ENCODE measurements around the gene FXR1. TPM values are rescaled to one million over a fixed set of nuclear protein-coding genes. Genes with fewer than 3 reads are reported as not detected.
"Not testable (repeated sequence)": the region's sequence is repeated elsewhere in the genome, so short reads cannot be mapped to it uniquely, and the experiment has no call there.

Gene FXR1
- total and polyA plus RNA-seq, 9 donors, result 414 to 575 (median 492) TPM

DNA sequence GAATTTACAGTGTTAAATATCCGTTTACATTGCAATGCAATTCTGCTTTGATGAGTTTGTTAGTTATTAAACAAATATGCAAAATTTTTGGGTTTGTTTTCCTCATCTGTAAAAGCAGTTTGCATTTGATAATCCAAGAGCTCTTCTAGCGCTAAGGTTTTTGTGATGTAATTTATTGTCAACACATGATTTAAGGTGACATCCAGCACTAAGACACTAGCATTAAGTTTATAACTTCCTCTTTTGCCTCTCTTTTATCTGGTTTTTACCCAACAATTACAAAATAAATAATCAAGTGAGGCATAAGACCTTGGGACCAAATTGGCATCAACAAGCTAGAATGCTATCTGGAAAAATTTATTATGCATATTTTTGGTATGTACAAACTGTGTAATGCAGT lies 78.0 kb downstream of the FXR1 start:
- H3K27me3 ChIP-seq (ENCODE audit: control insufficient read depth, insufficient read depth, low read length), result no peaks in the 10 kb centered on the region
- peaks cover 4% of the 10 kb centered on the region for H3K36me3 ChIP-seq (ENCODE audit: control insufficient read depth, insufficient read depth, low read length)
- no peaks in the 10 kb centered on the region for H3K9me3 ChIP-seq (replicated peaks; ENCODE audit: control insufficient read depth, low read depth, low read length)
- peak overlapping the region; percentile 91 for H3K4me3 ChIP-seq (ENCODE audit: low read length)
- H3K4me1 ChIP-seq (ENCODE audit: control insufficient read depth, insufficient read depth, low read length), result peaks cover 4% of the 10 kb centered on the region
- WGBS (ENCODE audit: insufficient coverage), result no CpG with 5 or more reads among the region's 2 CpGs
- no peak for DNase-seq
- H3K27ac ChIP-seq (ENCODE audit: low read length), result no peak overlapping the region

DNA sequence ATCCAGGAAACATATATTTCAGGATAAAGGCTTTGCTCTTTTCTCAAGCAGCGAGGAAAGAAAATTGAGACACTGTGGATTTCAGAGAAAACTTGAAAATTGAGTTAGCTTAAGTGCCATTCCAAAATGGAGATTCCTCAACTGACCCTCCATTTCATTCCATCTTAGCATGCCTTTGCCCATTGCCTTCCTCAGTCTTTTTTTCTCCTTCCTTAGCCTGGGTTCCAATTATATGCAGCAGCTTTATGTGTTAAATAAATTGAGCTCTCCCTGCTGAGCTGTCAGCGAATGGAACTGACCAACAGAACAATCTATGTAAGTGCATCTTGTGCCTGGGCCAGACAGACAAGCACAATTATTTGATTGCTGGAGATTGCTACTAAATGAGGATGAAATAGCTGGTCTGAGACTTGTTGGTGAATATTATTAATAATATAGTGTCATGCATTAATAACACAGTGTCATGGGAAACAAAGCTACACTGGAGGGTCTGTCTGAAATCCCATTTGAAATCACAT lies 84.0 kb downstream of the FXR1 start:
- Histone ChIP-seq H3K27ac (ENCODE audit: low read length) (no peak overlapping the region), H3K36me3 (ENCODE audit: control insufficient read depth, insufficient read depth, low read length) (no peaks in the 10 kb centered on the region), H3K4me1 (ENCODE audit: control insufficient read depth, insufficient read depth, low read length) (no peaks in the 10 kb centered on the region), H3K9me3 (replicated peaks; ENCODE audit: control insufficient read depth, low read depth, low read length) (no peaks in the 10 kb centered on the region), H3K27me3 (ENCODE audit: control insufficient read depth, insufficient read depth, low read length) (no peaks in the 10 kb centered on the region), H3K4me3 (ENCODE audit: low read length) (no peak overlapping the region)
- 80% methylated on average over 1 of the region's 2 CpGs for WGBS (ENCODE audit: insufficient coverage)
- no peak for DNase-seq

DNA sequence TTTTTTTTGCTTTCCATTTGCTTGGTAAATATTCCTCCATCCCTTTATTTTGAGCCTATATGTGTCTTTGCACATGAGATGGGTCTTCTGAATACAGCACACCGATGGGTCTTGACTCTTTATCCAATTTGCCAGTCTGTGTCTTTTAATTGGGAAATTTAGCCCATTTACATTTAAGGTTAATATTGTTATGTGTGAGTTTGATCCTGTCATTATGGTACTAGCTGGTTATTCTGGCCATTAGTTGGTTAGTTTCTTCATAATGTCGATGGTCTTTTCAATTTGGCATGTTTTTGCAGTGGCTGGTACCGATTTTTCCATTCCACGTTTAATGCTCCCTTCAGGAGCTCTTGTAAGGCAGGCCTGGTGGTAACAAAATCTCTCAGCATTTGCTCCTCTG lies 89.9 kb downstream of the FXR1 start:
- H3K27ac ChIP-seq (ENCODE audit: low read length); H3K27me3 ChIP-seq (ENCODE audit: control insufficient read depth, insufficient read depth, low read length); H3K9me3 ChIP-seq (replicated peaks; ENCODE audit: control insufficient read depth, low read depth, low read length); H3K4me3 ChIP-seq (ENCODE audit: low read length); H3K4me1 ChIP-seq (ENCODE audit: control insufficient read depth, insufficient read depth, low read length); DNase-seq; H3K36me3 ChIP-seq (ENCODE audit: control insufficient read depth, insufficient read depth, low read length): not testable (repeated sequence)
- WGBS (ENCODE audit: insufficient coverage), result 71% methylated on average over 1 of the region's 4 CpGs

DNA sequence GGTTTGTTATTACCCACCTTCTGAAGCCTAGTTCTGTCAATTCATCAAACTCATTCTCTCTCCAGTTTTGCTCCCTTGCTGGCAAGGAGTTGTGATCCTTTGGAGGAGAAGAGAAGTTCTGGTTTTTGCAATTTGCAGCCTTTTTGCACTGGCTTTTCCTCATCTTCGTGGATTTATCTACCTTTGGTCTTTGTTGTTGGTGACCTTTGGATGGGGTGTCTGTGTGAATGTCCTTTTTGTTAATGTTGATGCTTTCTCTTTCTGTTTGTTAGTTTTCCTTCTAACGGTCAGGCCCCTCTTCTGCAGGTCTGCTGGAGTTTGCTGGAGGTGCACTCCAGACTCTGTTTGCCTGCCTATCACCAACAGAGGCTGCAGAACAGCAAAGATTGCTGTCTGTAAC lies 91.0 kb downstream of the FXR1 start:
- not testable (repeated sequence) for DNase-seq
- 50% methylated on average over 1 of the region's 2 CpGs for WGBS (ENCODE audit: insufficient coverage)

DNA sequence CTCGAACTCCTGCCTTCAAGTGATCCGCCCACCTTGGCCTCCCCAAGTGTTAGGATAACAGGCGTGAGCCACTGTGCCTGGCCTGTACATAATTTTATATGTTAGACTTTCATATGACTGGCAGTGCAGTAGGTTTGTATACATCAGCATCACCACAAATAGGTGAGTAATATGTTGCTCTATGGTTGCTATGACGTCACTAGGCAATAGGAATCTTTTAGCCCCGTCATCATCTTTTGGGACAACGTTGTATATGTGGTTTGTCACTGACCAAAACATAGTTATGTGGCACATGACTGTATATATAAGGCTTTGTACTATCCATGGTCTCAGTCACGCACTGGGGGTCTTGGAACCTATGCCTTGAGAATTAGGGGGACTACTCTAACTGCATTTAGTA lies 94.1 kb downstream of the FXR1 start:
- H3K4me1 ChIP-seq (ENCODE audit: control insufficient read depth, insufficient read depth, low read length), result no peaks in the 10 kb centered on the region
- 100% methylated on average over 1 of the region's 7 CpGs for WGBS (ENCODE audit: insufficient coverage)
- H3K36me3 ChIP-seq (ENCODE audit: control insufficient read depth, insufficient read depth, low read length), result no peaks in the 10 kb centered on the region
- no peak overlapping the region for H3K27ac ChIP-seq (ENCODE audit: low read length)
- no peaks in the 10 kb centered on the region for H3K27me3 ChIP-seq (ENCODE audit: control insufficient read depth, insufficient read depth, low read length)
- no peaks in the 10 kb centered on the region for H3K9me3 ChIP-seq (replicated peaks; ENCODE audit: control insufficient read depth, low read depth, low read length)
- H3K4me3 ChIP-seq (ENCODE audit: low read length), result no peak overlapping the region
- DNase-seq, result no peak

More for the DNA sequence above, 91.0 kb downstream of the FXR1 start:
- H3K27ac ChIP-seq (ENCODE audit: low read length); H3K36me3 ChIP-seq (ENCODE audit: control insufficient read depth, insufficient read depth, low read length); H3K4me1 ChIP-seq (ENCODE audit: control insufficient read depth, insufficient read depth, low read length); H3K9me3 ChIP-seq (replicated peaks; ENCODE audit: control insufficient read depth, low read depth, low read length); H3K27me3 ChIP-seq (ENCODE audit: control insufficient read depth, insufficient read depth, low read length); H3K4me3 ChIP-seq (ENCODE audit: low read length): not testable (repeated sequence)

DNA sequence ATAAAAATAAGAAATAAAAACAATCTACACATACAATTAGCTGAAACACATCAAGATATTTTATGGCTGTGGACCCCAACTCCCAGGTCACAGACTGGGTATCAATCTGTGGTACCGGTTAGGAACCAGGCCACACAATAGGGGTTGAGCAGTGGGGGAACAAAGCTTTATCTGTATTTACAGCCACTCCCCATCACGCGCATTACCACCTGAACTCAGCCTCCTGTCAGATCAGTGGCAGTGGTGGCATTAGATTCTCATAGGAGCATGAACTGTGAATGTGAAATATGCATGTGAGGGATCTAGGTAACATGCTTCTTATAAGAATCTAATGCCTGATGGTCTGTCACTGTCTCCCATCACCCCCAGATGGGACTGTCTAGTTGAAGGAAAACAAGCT lies 94.8 kb downstream of the FXR1 start:
- Histone ChIP-seq H3K4me3 (ENCODE audit: low read length) (no peak overlapping the region), H3K27me3 (ENCODE audit: control insufficient read depth, insufficient read depth, low read length) (no peaks in the 10 kb centered on the region), H3K4me1 (ENCODE audit: control insufficient read depth, insufficient read depth, low read length) (no peaks in the 10 kb centered on the region), H3K9me3 (replicated peaks; ENCODE audit: control insufficient read depth, low read depth, low read length) (no peaks in the 10 kb centered on the region), H3K27ac (ENCODE audit: low read length) (no peak overlapping the region), H3K36me3 (ENCODE audit: control insufficient read depth, insufficient read depth, low read length) (no peaks in the 10 kb centered on the region)
- no peak for DNase-seq
- WGBS (ENCODE audit: insufficient coverage), result no CpG with 5 or more reads among the region's 3 CpGs

DNA sequence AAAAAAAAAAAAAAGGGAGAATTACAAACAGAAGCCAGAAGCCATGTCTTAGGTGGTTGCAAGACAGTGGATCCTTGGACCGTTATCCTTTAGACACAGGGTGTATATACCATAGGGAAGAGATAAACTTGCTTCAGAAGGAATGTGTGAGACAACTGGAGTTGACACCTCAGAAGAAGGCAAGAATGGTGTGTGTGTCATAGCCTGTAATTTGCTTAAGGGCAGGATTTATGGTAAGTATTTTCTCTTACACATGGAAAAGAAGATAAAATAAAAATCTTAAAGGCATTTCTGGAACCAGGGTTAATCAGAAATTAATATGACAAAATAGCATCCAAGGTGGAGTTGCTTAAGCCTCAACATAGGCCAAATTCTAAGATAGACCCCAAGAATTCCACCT lies 96.3 kb downstream of the FXR1 start:
- H3K4me3 ChIP-seq (ENCODE audit: low read length), result no peak overlapping the region
- H3K4me1 ChIP-seq (ENCODE audit: control insufficient read depth, insufficient read depth, low read length), result no peaks in the 10 kb centered on the region
- no peak overlapping the region for H3K27ac ChIP-seq (ENCODE audit: low read length)
- no peak for DNase-seq
- H3K9me3 ChIP-seq (replicated peaks; ENCODE audit: control insufficient read depth, low read depth, low read length), result no peaks in the 10 kb centered on the region
- no peaks in the 10 kb centered on the region for H3K27me3 ChIP-seq (ENCODE audit: control insufficient read depth, insufficient read depth, low read length)
- no peaks in the 10 kb centered on the region for H3K36me3 ChIP-seq (ENCODE audit: control insufficient read depth, insufficient read depth, low read length)
- 63% methylated on average over 1 of the region's 1 CpG for WGBS (ENCODE audit: insufficient coverage)

DNA sequence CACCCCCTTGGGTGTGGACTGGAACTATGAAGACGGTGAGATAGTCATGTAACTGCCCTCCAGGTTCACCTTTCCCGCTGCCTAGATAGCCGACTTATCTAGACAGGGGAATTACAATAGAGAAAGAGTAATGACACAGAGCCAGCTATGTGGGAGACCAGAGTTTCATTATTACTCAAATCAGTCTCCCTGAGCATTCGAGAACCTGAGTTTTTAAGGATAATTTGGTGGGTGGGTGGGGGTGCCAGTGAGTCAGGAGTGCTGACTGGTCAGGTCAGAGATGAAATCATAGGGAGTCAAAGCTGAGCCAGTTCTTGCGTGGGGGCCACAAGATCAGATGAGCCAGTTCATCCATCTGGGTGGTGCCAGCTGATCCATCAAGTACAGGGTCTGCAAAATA lies 96.8 kb downstream of the FXR1 start:
- Histone ChIP-seq H3K36me3 (ENCODE audit: control insufficient read depth, insufficient read depth, low read length) (no peaks in the 10 kb centered on the region), H3K27me3 (ENCODE audit: control insufficient read depth, insufficient read depth, low read length) (no peaks in the 10 kb centered on the region), H3K27ac (ENCODE audit: low read length) (no peak overlapping the region), H3K4me3 (ENCODE audit: low read length) (no peak overlapping the region), H3K9me3 (replicated peaks; ENCODE audit: control insufficient read depth, low read depth, low read length) (no peaks in the 10 kb centered on the region), H3K4me1 (ENCODE audit: control insufficient read depth, insufficient read depth, low read length) (no peaks in the 10 kb centered on the region)
- 67% methylated on average over 2 of the region's 5 CpGs for WGBS (ENCODE audit: insufficient coverage)
- DNase-seq, result no peak

DNA sequence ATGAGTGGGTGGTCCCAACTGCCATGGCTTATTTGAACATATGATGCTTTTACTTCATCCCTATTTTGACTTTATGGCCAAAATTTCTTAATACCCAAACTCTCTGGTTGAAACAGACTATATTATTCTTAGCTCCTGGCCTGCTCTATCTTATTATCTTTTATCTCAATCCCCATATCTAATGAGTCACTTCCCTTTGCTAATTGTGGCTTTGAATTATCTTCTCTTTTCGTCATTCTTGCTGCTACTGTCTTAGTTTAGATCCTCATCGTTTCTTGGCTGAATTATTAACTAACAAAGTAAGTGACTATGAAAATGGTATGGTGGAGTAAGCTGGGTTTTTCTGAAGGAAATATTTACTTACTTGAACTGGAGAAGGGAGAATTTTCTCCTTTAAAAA lies 105.2 kb downstream of the FXR1 start:
- no peak overlapping the region for H3K4me3 ChIP-seq (ENCODE audit: low read length)
- no peaks in the 10 kb centered on the region for H3K4me1 ChIP-seq (ENCODE audit: control insufficient read depth, insufficient read depth, low read length)
- H3K36me3 ChIP-seq (ENCODE audit: control insufficient read depth, insufficient read depth, low read length), result no peaks in the 10 kb centered on the region
- H3K9me3 ChIP-seq (replicated peaks; ENCODE audit: control insufficient read depth, low read depth, low read length), result no peaks in the 10 kb centered on the region
- no peaks in the 10 kb centered on the region for H3K27me3 ChIP-seq (ENCODE audit: control insufficient read depth, insufficient read depth, low read length)
- no peak overlapping the region for H3K27ac ChIP-seq (ENCODE audit: low read length)
- WGBS (ENCODE audit: insufficient coverage), result no CpG with 5 or more reads among the region's 2 CpGs
- DNase-seq, result no peak

DNA sequence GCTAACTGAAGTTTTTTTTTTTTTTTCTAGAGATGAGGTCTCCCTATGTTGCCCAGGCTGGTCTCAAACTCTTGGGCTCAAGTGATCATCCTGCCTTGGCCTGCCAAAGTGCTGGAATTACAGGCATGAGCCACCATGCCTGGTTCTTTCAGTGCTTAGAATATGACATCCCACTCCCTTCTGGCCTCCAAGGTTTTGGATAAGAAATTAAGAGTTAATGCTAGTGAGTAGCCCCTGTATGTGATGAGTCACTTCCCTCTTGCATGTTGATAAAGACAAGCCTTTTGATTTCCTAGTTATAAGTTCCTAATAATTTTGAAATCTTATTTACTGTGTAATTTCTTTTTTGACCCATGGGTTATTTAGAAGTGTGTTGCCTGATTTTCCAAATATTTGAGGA lies 112.7 kb downstream of the FXR1 start:
- no peak overlapping the region for H3K4me3 ChIP-seq (ENCODE audit: low read length)
- H3K36me3 ChIP-seq (ENCODE audit: control insufficient read depth, insufficient read depth, low read length), result no peaks in the 10 kb centered on the region
- H3K9me3 ChIP-seq (replicated peaks; ENCODE audit: control insufficient read depth, low read depth, low read length), result peaks cover 3% of the 10 kb centered on the region
- no peaks in the 10 kb centered on the region for H3K27me3 ChIP-seq (ENCODE audit: control insufficient read depth, insufficient read depth, low read length)
- H3K4me1 ChIP-seq (ENCODE audit: control insufficient read depth, insufficient read depth, low read length), result no peaks in the 10 kb centered on the region
- DNase-seq, result no peak
- H3K27ac ChIP-seq (ENCODE audit: low read length), result no peak overlapping the region

DNA sequence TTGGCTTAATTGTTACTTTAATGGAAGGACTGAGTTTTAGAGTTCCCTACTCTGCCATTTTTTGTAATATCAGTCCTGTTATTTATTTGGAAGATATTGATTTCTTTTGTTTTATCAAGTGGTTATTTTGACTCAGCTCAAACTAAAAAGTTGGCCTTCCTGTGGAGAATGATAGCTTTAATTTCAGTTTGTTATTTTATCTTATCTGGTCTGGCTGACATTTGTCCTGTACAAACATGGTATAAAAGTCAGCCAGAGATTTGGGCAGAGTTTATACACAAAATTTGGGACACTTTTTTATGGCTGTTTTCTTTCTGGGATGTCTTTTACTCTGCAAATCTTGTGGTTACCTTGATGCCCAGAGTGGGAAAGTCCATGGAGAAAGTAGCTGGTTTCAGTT lies 118.5 kb downstream of the FXR1 start:
- Histone ChIP-seq H3K4me1 (ENCODE audit: control insufficient read depth, insufficient read depth, low read length) (no peaks in the 10 kb centered on the region), H3K9me3 (replicated peaks; ENCODE audit: control insufficient read depth, low read depth, low read length) (peaks cover 2% of the 10 kb centered on the region), H3K27ac (ENCODE audit: low read length) (no peak overlapping the region), H3K4me3 (ENCODE audit: low read length) (no peak overlapping the region), H3K36me3 (ENCODE audit: control insufficient read depth, insufficient read depth, low read length) (no peaks in the 10 kb centered on the region), H3K27me3 (ENCODE audit: control insufficient read depth, insufficient read depth, low read length) (no peaks in the 10 kb centered on the region)
- no peak for DNase-seq
